GF-D8 (cell line): Measurements from ENCODE around the gene HAUS3.

Source experiments
- DNase-seq: peaks from one replicate; lab custom pipeline; 2025; lab: John Stamatoyannopoulos, UW

Gene HAUS3

GRCh38 chr4:2263926-2264321 is 22.0 kb upstream of the HAUS3 start:
- DNase-seq: no peak

GRCh38 chr4:2262944-2263250 is 21.0 kb upstream of the HAUS3 start:
- no peak for DNase-seq

GRCh38 chr4:2262145-2262943 is 20.4 kb upstream of the HAUS3 start:
- DNase-seq: peak; percentile 98

GRCh38 chr4:2261853-2262144 is 19.9 kb upstream of the HAUS3 start, which contains the start of gene MXD4:
Gene MXD4 (minus strand): TSS chr4:2262109. CDS start chr4:2261980, 129 bp downstream.
- DNase-seq: no peak

GRCh38 chr4:2261110-2261852 is 19.4 kb upstream of the HAUS3 start:
- DNase-seq: no peak

GRCh38 chr4:2260344-2261109 is 18.6 kb upstream of the HAUS3 start:
- DNase-seq: no peak

- DNase-seq: no peak
Measured at GRCh38 chr4:2259541-2260343, 17.8 kb upstream of the HAUS3 start.

GRCh38 chr4:2259036-2259540 is 17.2 kb upstream of the HAUS3 start:
- DNase-seq: no peak

GRCh38 chr4:2258091-2259035 is 16.4 kb upstream of the HAUS3 start:
- DNase-seq: no peak

- DNase-seq: no peak
Measured at GRCh38 chr4:2257361-2258081, 15.6 kb upstream of the HAUS3 start.

- DNase-seq: no peak
Measured at GRCh38 chr4:2256781-2257191, 14.9 kb upstream of the HAUS3 start.

- no peak for DNase-seq
Measured at GRCh38 chr4:2256156-2256731, 14.3 kb upstream of the HAUS3 start.

- DNase-seq: no peak
Measured at GRCh38 chr4:2255501-2256155, 13.7 kb upstream of the HAUS3 start.

- DNase-seq: no peak
Measured at GRCh38 chr4:2254665-2255500, 13.0 kb upstream of the HAUS3 start.

GRCh38 chr4:2253160-2254084 is 11.5 kb upstream of the HAUS3 start:
- no peak for DNase-seq

GRCh38 chr4:2252530-2253091 is 10.7 kb upstream of the HAUS3 start:
- DNase-seq: no peak
